ENCODE data around the gene USF3. TPM values are rescaled to one million over a fixed set of nuclear protein-coding genes. Genes with fewer than 3 reads are reported as not detected.

Gene USF3
- total RNA-seq, 1 donor from 2014 or later, result 15.3 TPM

DNA sequence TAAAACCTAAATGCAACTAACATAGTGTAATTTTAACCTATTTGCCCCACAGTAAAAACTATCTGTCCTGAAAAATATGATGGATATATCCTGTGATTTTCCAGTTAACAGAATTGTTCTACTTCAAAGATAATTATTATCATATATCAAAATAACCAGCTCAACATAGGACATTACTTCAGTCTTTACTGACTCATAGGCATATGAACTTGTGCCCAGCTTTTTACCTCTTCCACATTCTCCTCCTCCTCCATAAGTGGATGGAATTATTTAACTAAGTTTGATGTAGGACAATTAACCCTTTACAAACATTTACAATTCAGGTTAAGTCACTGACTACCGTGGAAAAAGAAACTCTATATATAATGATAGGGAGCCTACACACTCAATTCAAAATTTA is 22.9 kb upstream of the USF3 start:
- Histone ChIP-seq H4K20me1 (ENCODE audit: low read depth) (peaks cover 5% of the 10 kb centered on the region), H3F3A (ENCODE audit: low read depth) (peaks cover 25% of the 10 kb centered on the region), H3K9me3 (ENCODE audit: low read depth) (no peaks in the 10 kb centered on the region), H3K27ac (no peak overlapping the region), H3K4me2 (no peak overlapping the region), H3K27me3 (no peaks in the 10 kb centered on the region), H2AFZ (replicated peaks) (no peak overlapping the region), H3K79me2 (ENCODE audit: low read depth) (peaks cover 16% of the 10 kb centered on the region), H3K36me3 (peaks cover 52% of the 10 kb centered on the region), H3K9ac (no peak overlapping the region), H3K4me1 (no peaks in the 10 kb centered on the region), H3K4me3 (no peak overlapping the region)
- no peak for TF ChIP-seq EZH2phosphoT487 (IDR thresholded peaks at IDR 0.05)
- TF ChIP-seq EZH2 (IDR thresholded peaks at IDR 0.05), result no peak
- TF ChIP-seq CTCF (IDR thresholded peaks at IDR 0.05), result no peak
- peaks cover 18% of the 10 kb centered on the region for H3K36me3 Mint-ChIP-seq
- H3K4me3 Mint-ChIP-seq, result no peak overlapping the region
- no peaks in the 10 kb centered on the region for H3K27me3 Mint-ChIP-seq (ENCODE audit: insufficient read depth, low read depth)
- H3K4me1 Mint-ChIP-seq, result no peaks in the 10 kb centered on the region
- no peaks in the 10 kb centered on the region for H3K9me3 Mint-ChIP-seq
- DNase-seq (ENCODE audit: low spot score), result no peak
- H3K27ac Mint-ChIP-seq, result no peak overlapping the region

DNA sequence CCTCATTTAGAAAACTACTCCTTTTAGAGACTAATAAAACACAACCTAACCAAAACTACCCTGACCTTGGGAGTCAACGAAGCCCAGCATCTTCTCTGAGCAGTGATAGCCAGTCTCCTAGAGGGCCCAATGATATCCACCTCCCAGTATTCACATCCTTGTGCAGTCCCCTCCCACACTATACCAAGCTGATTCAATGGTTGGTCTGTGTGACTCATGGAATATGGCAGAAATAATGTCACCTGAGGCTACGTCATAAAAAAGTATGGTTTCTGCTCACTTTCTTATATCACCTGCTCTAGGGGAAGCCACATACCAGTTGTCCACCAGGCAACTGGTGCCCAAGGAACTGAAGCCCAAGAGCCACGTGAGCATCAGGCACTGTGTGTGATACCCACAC is 21.4 kb upstream of the USF3 start:
- no peaks in the 10 kb centered on the region for H3K27me3 Mint-ChIP-seq (ENCODE audit: insufficient read depth, low read depth)
- H3K36me3 Mint-ChIP-seq, result peaks cover 16% of the 10 kb centered on the region
- Histone ChIP-seq H3K27me3 (no peaks in the 10 kb centered on the region), H3K36me3 (peaks cover 42% of the 10 kb centered on the region), H3K27ac (no peak overlapping the region), H3F3A (ENCODE audit: low read depth) (peaks cover 25% of the 10 kb centered on the region), H2AFZ (replicated peaks) (no peak overlapping the region), H3K9me3 (ENCODE audit: low read depth) (no peaks in the 10 kb centered on the region), H3K4me1 (no peaks in the 10 kb centered on the region), H4K20me1 (ENCODE audit: low read depth) (no peaks in the 10 kb centered on the region), H3K9ac (no peak overlapping the region), H3K79me2 (ENCODE audit: low read depth) (peaks cover under 1% of the 10 kb centered on the region), H3K4me2 (no peak overlapping the region), H3K4me3 (no peak overlapping the region)
- H3K9me3 Mint-ChIP-seq, result no peaks in the 10 kb centered on the region
- H3K4me3 Mint-ChIP-seq, result no peak overlapping the region
- peak overlapping the region; percentile 8 for H3K27ac Mint-ChIP-seq
- no peak for TF ChIP-seq EZH2phosphoT487 (IDR thresholded peaks at IDR 0.05)
- no peak for TF ChIP-seq CTCF (IDR thresholded peaks at IDR 0.05)
- no peak for TF ChIP-seq EZH2 (IDR thresholded peaks at IDR 0.05)
- no peaks in the 10 kb centered on the region for H3K4me1 Mint-ChIP-seq
- DNase-seq (ENCODE audit: low spot score), result no peak

- H3F3A ChIP-seq (ENCODE audit: low read depth), result peaks cover 26% of the 10 kb centered on the region
These were observed 20.9 kb upstream of the USF3 start for GRCh38 chr3:113717308-113717707.

More at GRCh38 chr3:113717308-113717707, 20.9 kb upstream of the USF3 start:
- Histone ChIP-seq H3K9me3 (ENCODE audit: low read depth) (no peaks in the 10 kb centered on the region), H3K27me3 (no peaks in the 10 kb centered on the region), H3K27ac (no peak overlapping the region), H3K4me2 (no peak overlapping the region), H3K9ac (no peak overlapping the region), H3K79me2 (ENCODE audit: low read depth) (no peaks in the 10 kb centered on the region), H3K4me3 (no peak overlapping the region), H4K20me1 (ENCODE audit: low read depth) (no peaks in the 10 kb centered on the region), H3K36me3 (peaks cover 38% of the 10 kb centered on the region), H3K4me1 (no peaks in the 10 kb centered on the region), H2AFZ (replicated peaks) (no peak overlapping the region)
- H3K27ac Mint-ChIP-seq, result no peak overlapping the region
- no peaks in the 10 kb centered on the region for H3K27me3 Mint-ChIP-seq (ENCODE audit: insufficient read depth, low read depth)
- peaks cover 14% of the 10 kb centered on the region for H3K36me3 Mint-ChIP-seq
- no peaks in the 10 kb centered on the region for H3K9me3 Mint-ChIP-seq
- no peak overlapping the region for H3K4me3 Mint-ChIP-seq
- no peak for DNase-seq (ENCODE audit: low spot score)
- TF ChIP-seq EZH2phosphoT487 (IDR thresholded peaks at IDR 0.05) (no peak), CTCF (IDR thresholded peaks at IDR 0.05) (no peak)
- no peaks in the 10 kb centered on the region for H3K4me1 Mint-ChIP-seq
